OCI-LY1 (cell line): ENCODE data around the gene SHE.

Experiments
- H2AFZ ChIP-seq: fragments of 200-600 bp; sonication (generic), shearing (Covaris generic); 2 replicates; pipeline ENCODE4 v1.6.0; 2014; ENCODE audit warnings: antibody characterized with exemption, mild to moderate bottlenecking, low read length
- H3F3A ChIP-seq: fragments of 200-600 bp; sonication (generic), shearing (Covaris generic); 2 replicates; pipeline ENCODE4 v1.6.0; 2014; ENCODE audit warnings: mild to moderate bottlenecking, antibody characterized with exemption, low read length, moderate library complexity; ENCODE audit not compliant: insufficient read depth
- H3K27ac ChIP-seq: fragments of 200-600 bp; sonication (generic); 2 replicates; pipeline ENCODE4 v1.5.1; 2014; ENCODE audit warnings: low read length, mixed run types, mild to moderate bottlenecking, low read depth; ENCODE audit not compliant: poor library complexity, severe bottlenecking
- H3K27me3 ChIP-seq: fragments of 200-600 bp; sonication (generic); 2 replicates; pipeline ENCODE4 v1.6.0; 2014; ENCODE audit warnings: antibody characterized with exemption, mild to moderate bottlenecking, low read length, moderate library complexity; ENCODE audit not compliant: insufficient read depth
- H3K36me3 ChIP-seq: fragments of 200-600 bp; sonication (generic); 2 replicates; pipeline ENCODE4 v1.6.1; 2014; ENCODE audit warnings: mild to moderate bottlenecking, antibody characterized with exemption, low read length, moderate library complexity, mixed read lengths; ENCODE audit not compliant: insufficient read depth
- H3K4me1 ChIP-seq: fragments of 200-600 bp; sonication (generic); 2 replicates; pipeline ENCODE4 v1.5.1; 2014; ENCODE audit warnings: mild to moderate bottlenecking, low read length, moderate library complexity; ENCODE audit not compliant: insufficient read depth, severe bottlenecking
- H3K4me2 ChIP-seq: fragments of 200-600 bp; sonication (generic), shearing (Covaris generic); 2 replicates; pipeline ENCODE4 v1.6.1; 2014; ENCODE audit warnings: low read length
- H3K4me3 ChIP-seq: fragments of 200-600 bp; sonication (generic); 2 replicates; pipeline ENCODE4 v1.5.1; 2014; ENCODE audit warnings: low read length, low read depth, mild to moderate bottlenecking, mixed read lengths; ENCODE audit not compliant: poor library complexity, severe bottlenecking
- H3K79me2 ChIP-seq: fragments of 200-600 bp; shearing (Covaris generic); 2 replicates; pipeline ENCODE4 v1.6.1; 2016; ENCODE audit warnings: mixed run types, low read length, mixed read lengths; ENCODE audit not compliant: insufficient read depth
- H3K9ac ChIP-seq: fragments of 200-600 bp; sonication (generic), shearing (Covaris generic); 2 replicates; pipeline ENCODE4 v1.6.1; 2014; ENCODE audit warnings: mild to moderate bottlenecking, low read length, mixed read lengths
- H3K9me2 ChIP-seq: fragments of 200-600 bp; sonication (generic), shearing (Covaris generic); 2 replicates; pipeline ENCODE4 v1.6.1; 2014; ENCODE audit warnings: low read depth, mild to moderate bottlenecking, low read length, mixed read lengths
- H3K9me3 ChIP-seq: fragments of 200-600 bp; shearing (Covaris generic); 2 replicates; pipeline ENCODE4 v1.6.1; 2014; ENCODE audit warnings: low read length, mixed read lengths
- H4K20me1 ChIP-seq: fragments of 200-600 bp; sonication (generic), shearing (Covaris generic); 2 replicates; pipeline ENCODE4 v1.6.0; 2016; ENCODE audit warnings: mild to moderate bottlenecking, low read length; ENCODE audit not compliant: insufficient read depth
- CTCF ChIP-seq: fragments of 200-600 bp; sonication (generic), shearing (Covaris generic); IDR thresholded peaks from 2 replicates; pipeline ENCODE4 v1.5.1; 2017; ENCODE audit warnings: mild to moderate bottlenecking, antibody characterized with exemption, low read length, moderate library complexity, mixed read lengths
- EZH2 ChIP-seq: fragments of 200-600 bp; sonication (generic), shearing (Covaris generic); IDR thresholded peaks from 2 replicates; pipeline ENCODE4 v1.8.0; 2017; ENCODE audit warnings: borderline replicate concordance, mixed run types, mild to moderate bottlenecking, antibody characterized with exemption, low read length, moderate library complexity, mixed read lengths

The SHE gene

GRCh38 chr1:154466921-154467417, 35.2 kb downstream of the SHE start:
- no peaks in the 10 kb centered on the region for H3K4me1 ChIP-seq

DNA sequence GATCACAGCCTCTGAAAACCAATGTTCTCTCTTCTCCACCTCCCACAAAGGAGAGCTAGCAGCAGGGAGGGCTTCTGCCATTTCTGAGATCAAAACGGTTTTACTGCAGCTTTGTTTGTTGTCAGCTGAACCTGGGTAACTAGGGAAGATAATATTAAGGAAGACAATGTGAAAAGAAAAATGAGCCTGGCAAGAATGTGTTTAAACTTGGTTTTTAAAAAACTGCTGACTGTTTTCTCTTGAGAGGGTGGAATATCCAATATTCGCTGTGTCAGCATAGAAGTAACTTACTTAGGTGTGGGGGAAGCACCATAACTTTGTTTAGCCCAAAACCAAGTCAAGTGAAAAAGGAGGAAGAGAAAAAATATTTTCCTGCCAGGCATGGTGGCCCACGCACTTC, 36.0 kb downstream of the SHE start:
- Histone ChIP-seq H3F3A (no peaks in the 10 kb centered on the region), H3K4me3 (no peak overlapping the region), H4K20me1 (no peaks in the 10 kb centered on the region), H3K9me3 (no peaks in the 10 kb centered on the region), H3K27ac (no peak overlapping the region), H3K9ac (no peak overlapping the region), H2AFZ (no peak overlapping the region), H3K27me3 (0 out of 2 replicates have a peak, but pooled peaks cover 3% of the 10 kb centered on the region), H3K4me1 (no peaks in the 10 kb centered on the region), H3K4me2 (no peak overlapping the region), H3K36me3 (no peaks in the 10 kb centered on the region), H3K79me2 (no peaks in the 10 kb centered on the region), H3K9me2 (no peaks in the 10 kb centered on the region)
- no peak for TF ChIP-seq CTCF
- TF ChIP-seq EZH2: no peak

More at GRCh38 chr1:154466921-154467417, 35.2 kb downstream of the SHE start:
- no peaks in the 10 kb centered on the region for H3F3A ChIP-seq
- H3K27ac ChIP-seq: no peak overlapping the region
- H3K4me3 ChIP-seq: no peak overlapping the region
- H4K20me1 ChIP-seq: no peaks in the 10 kb centered on the region
- no peaks in the 10 kb centered on the region for H3K36me3 ChIP-seq
- H3K79me2 ChIP-seq: no peaks in the 10 kb centered on the region
- H3K9me3 ChIP-seq: no peaks in the 10 kb centered on the region
- H3K9me2 ChIP-seq: no peaks in the 10 kb centered on the region
- TF ChIP-seq EZH2: no peak
- TF ChIP-seq CTCF: no peak
- H3K27me3 ChIP-seq: 0 out of 2 replicates have a peak, but pooled peaks cover 3% of the 10 kb centered on the region
- H2AFZ ChIP-seq: no peak overlapping the region
- H3K4me2 ChIP-seq: no peak overlapping the region
- no peak overlapping the region for H3K9ac ChIP-seq

DNA sequence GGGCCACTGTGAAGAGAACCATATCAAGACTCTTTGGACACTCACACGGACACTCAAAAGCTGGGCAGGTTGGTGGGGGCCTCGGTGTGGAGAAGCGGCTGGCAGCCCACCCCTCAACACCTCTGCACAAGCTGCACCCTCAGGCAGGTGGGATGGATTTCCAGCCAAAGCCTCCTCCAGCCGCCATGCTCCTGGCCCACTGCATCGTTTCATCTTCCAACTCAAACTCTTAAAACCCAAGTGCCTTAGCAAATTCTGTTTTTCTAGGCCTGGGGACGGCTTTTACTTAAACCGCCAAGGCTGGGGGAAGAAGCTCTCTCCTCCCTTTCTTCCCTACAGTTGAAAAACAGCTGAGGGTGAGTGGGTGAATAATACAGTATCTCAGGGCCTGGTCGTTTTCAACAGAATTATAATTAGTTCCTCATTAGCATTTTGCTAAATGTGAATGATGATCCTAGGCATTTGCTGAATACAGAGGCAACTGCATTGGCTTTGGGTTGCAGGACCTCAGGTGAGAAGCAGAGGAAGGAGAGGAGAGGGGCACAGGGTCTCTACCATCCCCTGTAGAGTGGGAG, 36.5 kb downstream of the SHE start:
- no peak overlapping the region for H3K27ac ChIP-seq
- no peaks in the 10 kb centered on the region for H4K20me1 ChIP-seq
- no peaks in the 10 kb centered on the region for H3K4me1 ChIP-seq
- no peak overlapping the region for H2AFZ ChIP-seq
- 0 out of 2 replicates have a peak, but pooled peaks cover 3% of the 10 kb centered on the region for H3K27me3 ChIP-seq
- H3K9me3 ChIP-seq: no peaks in the 10 kb centered on the region
- TF ChIP-seq CTCF (no peak), EZH2 (no peak)
- H3K9ac ChIP-seq: no peak overlapping the region
- H3K36me3 ChIP-seq: no peaks in the 10 kb centered on the region
- H3K9me2 ChIP-seq: no peaks in the 10 kb centered on the region
- H3K4me2 ChIP-seq: no peak overlapping the region
- H3F3A ChIP-seq: no peaks in the 10 kb centered on the region
- no peaks in the 10 kb centered on the region for H3K79me2 ChIP-seq
- no peak overlapping the region for H3K4me3 ChIP-seq
